OCI-LY1 (cell line): ENCODE measurements around the gene PDIA2.

ENCODE experiments used
- CTCF ChIP-seq: fragments of 200-600 bp; sonication (generic), shearing (Covaris generic); IDR thresholded peaks from 2 replicates; pipeline ENCODE4 v1.5.1; 2017; ENCODE audit warnings: mild to moderate bottlenecking, antibody characterized with exemption, low read length, moderate library complexity, mixed read lengths
- EZH2 ChIP-seq: fragments of 200-600 bp; sonication (generic), shearing (Covaris generic); IDR thresholded peaks from 2 replicates; pipeline ENCODE4 v1.8.0; 2017; ENCODE audit warnings: borderline replicate concordance, mixed run types, mild to moderate bottlenecking, antibody characterized with exemption, low read length, moderate library complexity, mixed read lengths

GRCh38 chr16:242281-242680, 40.7 kb upstream of the PDIA2 start:
- TF ChIP-seq CTCF: no peak
- TF ChIP-seq EZH2: no peak
